DND-41 (cell line): ENCODE results near the gene GMPR.

ENCODE experiments used
- CTCF ChIP-seq: IDR thresholded peaks from 2 replicates; pipeline ENCODE4 v1.5.1; 2012; ENCODE audit warnings: borderline replicate concordance, low read length, moderate library complexity, mild to moderate bottlenecking; ENCODE audit not compliant: poor library complexity, severe bottlenecking; ENCODE audit errors: extremely low read depth
- EZH2 ChIP-seq: IDR thresholded peaks from 3 replicates; pipeline ENCODE4 v1.6.1; 2012; ENCODE audit warnings: borderline replicate concordance, low read depth, mild to moderate bottlenecking, moderate library complexity, low read length, inconsistent platforms; ENCODE audit not compliant: severe bottlenecking

DNA sequence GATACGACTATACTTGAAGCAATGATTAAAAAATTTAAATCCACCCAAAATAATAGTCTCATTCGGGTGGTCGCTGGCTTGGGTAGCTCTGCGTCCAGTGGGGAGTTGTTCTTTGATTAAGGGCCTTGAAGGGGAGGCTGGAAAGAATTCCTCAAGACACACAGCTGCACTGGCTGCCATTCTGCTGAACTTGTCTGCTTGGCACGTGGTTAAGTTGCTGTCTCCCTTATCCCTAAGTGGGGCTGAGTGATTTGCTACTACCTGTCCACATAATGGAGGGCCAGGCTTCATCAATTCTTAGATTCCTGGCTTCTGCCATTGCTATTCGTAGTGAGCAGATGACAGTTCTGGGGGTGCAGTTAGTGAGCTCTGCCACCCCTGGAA is 98.5 kb downstream of the GMPR start:
- TF ChIP-seq CTCF (no peak), EZH2 (no peak)
